GM13977 (cell line): ENCODE measurements around the gene BSND.

ENCODE experiments used
- DNase-seq: peaks from one replicate; pipeline ENCODE4 v3.0.0; 2012; ENCODE audit warnings: low spot score
- in situ Hi-C: fragments of 300-500 bp; cut with MboI; formaldehyde crosslinking; loops from one replicate; pipeline ENCODE4 v1.12.0; 2022; ENCODE audit warnings: low sequenced_read_pairs, low pct_unique_long_range_greater_than_20kb, mixed read lengths, inconsistent platforms; ENCODE audit not compliant: unreplicated experiment
- TF ChIP-seq, protein P1 (sequence below): IDR thresholded peaks from 2 replicates; pipeline ENCODE4 v1.5.1; 2012; ENCODE audit warnings: mild to moderate bottlenecking, control low read depth; ENCODE audit not compliant: insufficient read depth; ENCODE audit errors: extremely low read depth, missing control alignments

BSND gene

DNA sequence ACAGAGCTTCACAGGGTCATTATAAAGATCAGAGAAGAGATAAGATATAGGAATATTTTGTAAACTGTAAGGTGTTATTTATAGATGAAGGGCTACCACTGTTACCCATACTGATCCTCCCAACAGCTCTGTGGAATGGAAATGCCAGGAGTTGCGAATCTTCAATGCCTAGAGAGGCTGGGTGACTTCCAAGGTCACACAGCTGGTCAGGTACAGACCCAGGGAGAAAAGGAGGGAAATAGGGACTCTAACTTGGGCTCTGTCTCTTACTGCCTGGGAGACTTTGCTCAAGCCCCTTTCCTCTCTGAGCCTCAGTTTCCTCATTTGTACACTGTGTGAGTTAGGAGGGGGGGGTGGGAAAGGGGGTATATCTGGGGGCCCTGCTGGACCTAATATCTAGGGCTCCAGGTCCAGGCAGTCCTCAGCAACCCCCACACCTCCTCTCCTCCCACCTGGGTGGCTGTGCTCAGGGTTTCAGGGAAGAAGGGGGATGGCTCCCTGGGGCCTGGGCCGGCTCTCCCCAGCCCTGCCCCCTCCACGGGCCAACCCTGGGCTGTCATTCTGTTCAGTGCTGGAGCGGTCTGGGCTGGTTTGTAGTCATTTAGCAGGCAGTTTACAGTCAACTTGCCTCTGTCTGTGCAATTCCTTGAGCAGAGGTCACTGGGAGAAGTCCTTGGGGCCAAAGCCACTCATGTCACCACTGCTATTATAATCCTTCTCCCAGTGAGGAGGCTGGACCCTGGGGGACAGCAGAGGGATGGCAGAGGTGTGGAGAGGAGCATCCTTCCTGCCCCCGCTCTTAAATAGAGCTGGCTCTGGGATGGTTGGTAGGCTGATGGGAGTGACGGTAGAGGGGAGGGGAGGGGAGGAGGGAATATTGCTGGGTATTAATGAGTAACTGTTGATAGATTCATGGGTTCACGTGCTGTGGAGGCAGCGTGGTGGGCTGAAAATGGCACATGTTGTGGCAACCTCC, 1.7 kb downstream of the BSND start:
- TF ChIP-seq, protein P1, sequence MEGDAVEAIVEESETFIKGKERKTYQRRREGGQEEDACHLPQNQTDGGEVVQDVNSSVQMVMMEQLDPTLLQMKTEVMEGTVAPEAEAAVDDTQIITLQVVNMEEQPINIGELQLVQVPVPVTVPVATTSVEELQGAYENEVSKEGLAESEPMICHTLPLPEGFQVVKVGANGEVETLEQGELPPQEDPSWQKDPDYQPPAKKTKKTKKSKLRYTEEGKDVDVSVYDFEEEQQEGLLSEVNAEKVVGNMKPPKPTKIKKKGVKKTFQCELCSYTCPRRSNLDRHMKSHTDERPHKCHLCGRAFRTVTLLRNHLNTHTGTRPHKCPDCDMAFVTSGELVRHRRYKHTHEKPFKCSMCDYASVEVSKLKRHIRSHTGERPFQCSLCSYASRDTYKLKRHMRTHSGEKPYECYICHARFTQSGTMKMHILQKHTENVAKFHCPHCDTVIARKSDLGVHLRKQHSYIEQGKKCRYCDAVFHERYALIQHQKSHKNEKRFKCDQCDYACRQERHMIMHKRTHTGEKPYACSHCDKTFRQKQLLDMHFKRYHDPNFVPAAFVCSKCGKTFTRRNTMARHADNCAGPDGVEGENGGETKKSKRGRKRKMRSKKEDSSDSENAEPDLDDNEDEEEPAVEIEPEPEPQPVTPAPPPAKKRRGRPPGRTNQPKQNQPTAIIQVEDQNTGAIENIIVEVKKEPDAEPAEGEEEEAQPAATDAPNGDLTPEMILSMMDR, result no peak
- in situ Hi-C loops, result no loop called here
- DNase-seq, result no peak

DNA sequence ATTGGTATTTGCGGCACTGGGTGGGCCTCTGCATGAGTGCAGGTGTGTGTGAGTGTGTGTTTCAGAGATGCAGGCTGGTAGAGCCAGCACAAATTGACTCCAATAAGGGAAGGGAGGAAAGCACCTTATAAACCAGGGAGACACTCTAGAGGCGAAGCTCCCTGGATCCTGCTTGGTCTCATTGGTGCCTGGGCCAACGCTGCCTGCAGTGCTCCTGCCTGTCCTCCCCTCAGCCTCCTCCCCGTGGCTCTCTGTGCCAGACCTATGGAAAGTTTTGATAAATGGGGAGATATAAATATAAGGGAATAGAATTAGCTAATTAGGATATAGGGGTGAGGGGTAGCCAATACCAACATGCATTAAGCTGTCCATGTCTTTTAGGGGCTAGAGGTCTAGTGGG, 2.6 kb downstream of the BSND start:
- TF ChIP-seq, protein P1, result no peak
- in situ Hi-C loops, result no loop called here
- no peak for DNase-seq

DNA sequence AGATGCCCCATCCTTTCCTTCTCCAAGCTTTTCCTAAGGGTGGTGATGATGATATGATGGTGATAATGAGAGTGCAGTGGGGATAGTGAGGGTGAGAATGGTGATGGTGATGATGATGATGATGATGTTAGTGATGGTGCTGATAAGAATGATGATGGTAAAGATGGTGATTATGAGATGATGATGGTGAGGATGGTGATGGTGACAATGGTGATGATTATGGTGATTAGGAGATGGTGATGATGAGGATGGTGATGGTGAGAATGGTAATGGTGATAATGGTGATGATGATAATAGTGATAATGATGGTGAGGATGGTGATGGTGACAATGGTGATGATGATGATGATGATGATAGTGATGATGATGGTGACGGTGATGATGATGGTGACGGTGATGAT, 4.0 kb downstream of the BSND start:
- in situ Hi-C loops, result no loop called here
- no peak for DNase-seq
- TF ChIP-seq, protein P1, result no peak

DNA sequence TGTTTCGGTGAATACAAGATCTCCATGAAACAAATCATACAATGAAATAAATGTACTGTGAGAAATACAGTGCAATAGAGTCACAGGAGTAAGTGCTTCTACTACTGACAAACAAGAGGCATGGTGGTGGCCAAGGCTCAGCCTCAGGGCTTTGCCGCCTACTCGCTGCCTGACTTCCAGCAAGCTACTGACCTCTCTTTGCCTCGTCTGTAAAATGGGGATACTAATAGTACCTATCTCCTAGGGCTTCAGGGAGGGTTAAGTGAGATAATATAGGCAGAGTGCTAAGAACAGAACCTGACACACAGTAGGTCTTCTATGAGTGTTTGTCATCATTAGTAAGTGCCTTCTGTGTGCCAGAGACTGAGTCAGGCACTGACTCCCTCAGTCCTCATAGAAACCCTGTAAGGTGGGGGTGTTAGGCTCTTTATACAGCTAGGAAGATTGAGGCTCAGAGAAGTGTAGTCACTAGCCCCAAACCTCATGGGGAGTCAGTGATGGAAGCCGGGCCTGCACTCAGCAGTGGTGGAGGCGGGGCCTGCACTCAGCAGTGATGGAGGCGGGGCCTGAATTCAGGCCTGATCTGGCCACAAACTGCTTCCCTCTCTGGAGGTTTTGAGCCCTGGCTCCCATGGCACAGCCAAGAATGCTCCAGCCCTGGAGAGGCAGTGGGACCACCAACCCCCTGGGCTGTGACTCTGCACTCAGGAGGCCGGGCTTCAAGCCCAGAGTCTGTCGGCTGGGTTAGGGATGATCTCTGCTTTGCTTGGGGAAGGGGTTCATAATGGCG, 6.8 kb downstream of the BSND start:
- TF ChIP-seq, protein P1, result no peak
- DNase-seq, result no peak
- in situ Hi-C loops, result no loop called here

DNA sequence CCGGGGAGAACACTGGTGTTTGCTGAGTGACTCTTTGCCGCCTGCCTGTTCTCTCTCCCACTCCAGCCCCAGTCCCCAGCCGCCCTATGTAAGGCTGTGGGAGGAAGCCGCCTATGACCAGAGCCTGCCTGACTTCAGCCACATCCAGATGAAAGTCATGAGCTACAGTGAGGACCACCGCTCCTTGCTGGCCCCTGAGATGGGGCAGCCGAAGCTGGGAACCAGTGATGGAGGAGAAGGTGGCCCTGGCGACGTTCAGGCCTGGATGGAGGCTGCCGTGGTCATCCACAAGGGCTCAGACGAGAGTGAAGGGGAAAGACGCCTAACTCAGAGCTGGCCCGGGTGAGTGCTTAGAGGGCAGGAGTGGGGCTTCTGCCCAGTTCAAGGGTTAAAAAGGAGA, 8.2 kb downstream of the BSND start:
- in situ Hi-C loops, result no loop called here
- TF ChIP-seq, protein P1, result no peak
- DNase-seq, result no peak

DNA sequence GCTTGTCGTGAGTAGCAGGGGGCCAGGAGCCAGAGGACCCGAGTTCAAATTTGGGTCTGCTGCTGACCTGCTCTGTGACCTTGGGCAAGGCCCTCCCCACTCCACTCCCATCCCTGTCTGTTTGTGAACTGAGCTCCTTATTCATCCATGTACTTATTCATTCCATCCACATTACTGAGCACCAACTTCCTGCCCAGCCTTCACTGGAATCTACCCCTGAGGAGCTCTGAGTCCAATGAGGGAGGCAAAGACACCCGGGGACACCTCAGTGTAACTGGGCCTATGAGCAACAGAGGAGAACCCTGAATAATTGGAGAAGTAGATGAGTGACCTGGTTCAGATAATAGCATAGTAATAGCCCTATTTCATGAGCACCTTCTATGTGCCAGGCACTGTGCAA, 8.9 kb downstream of the BSND start:
- in situ Hi-C loops, result no loop called here
- no peak for DNase-seq
- TF ChIP-seq, protein P1, result no peak
